22Rv1 (cell line): ENCODE data around the gene TLR3.
A peak's percentile ranks its signal among the peaks of the same experiment; 100 is the strongest.

Experiments
- H3K27ac ChIP-seq: fragments of 450-650 bp; 2 replicates; pipeline ENCODE4 v1.5.1; 2017
- ZFX ChIP-seq: fragments of 450-650 bp; IDR thresholded peaks from 2 replicates; pipeline ENCODE4 v1.6.1; 2017; ENCODE audit warnings: antibody characterized with exemption, borderline replicate concordance
- TF ChIP-seq, protein P1 (sequence below): fragments of 450-650 bp; IDR thresholded peaks from 2 replicates; pipeline ENCODE4 v1.5.1; 2017; ENCODE audit warnings: mild to moderate bottlenecking

The TLR3 gene

DNA sequence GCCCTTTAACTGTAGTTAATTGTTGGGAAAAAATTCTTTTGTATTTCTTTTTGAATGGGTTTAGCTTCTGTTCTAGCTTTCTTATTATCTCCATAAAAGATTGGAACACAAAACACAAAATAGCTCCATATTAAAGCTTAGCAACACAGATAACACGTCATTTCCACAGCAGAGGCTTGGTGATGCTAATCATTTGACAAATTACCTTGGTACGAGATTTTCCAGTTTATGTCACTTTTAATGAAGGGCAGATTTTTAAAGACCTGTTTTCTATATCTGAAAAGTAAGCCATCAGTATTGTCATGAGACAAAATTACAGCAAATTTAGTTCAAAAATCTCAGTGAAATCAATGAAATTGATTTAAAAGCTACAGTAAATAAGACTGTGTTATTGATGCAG lies 63.0 kb downstream of the TLR3 start:
- no peak overlapping the region for H3K27ac ChIP-seq
- TF ChIP-seq ZFX, result no peak
- TF ChIP-seq, protein P1, sequence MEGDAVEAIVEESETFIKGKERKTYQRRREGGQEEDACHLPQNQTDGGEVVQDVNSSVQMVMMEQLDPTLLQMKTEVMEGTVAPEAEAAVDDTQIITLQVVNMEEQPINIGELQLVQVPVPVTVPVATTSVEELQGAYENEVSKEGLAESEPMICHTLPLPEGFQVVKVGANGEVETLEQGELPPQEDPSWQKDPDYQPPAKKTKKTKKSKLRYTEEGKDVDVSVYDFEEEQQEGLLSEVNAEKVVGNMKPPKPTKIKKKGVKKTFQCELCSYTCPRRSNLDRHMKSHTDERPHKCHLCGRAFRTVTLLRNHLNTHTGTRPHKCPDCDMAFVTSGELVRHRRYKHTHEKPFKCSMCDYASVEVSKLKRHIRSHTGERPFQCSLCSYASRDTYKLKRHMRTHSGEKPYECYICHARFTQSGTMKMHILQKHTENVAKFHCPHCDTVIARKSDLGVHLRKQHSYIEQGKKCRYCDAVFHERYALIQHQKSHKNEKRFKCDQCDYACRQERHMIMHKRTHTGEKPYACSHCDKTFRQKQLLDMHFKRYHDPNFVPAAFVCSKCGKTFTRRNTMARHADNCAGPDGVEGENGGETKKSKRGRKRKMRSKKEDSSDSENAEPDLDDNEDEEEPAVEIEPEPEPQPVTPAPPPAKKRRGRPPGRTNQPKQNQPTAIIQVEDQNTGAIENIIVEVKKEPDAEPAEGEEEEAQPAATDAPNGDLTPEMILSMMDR, result no peak

DNA sequence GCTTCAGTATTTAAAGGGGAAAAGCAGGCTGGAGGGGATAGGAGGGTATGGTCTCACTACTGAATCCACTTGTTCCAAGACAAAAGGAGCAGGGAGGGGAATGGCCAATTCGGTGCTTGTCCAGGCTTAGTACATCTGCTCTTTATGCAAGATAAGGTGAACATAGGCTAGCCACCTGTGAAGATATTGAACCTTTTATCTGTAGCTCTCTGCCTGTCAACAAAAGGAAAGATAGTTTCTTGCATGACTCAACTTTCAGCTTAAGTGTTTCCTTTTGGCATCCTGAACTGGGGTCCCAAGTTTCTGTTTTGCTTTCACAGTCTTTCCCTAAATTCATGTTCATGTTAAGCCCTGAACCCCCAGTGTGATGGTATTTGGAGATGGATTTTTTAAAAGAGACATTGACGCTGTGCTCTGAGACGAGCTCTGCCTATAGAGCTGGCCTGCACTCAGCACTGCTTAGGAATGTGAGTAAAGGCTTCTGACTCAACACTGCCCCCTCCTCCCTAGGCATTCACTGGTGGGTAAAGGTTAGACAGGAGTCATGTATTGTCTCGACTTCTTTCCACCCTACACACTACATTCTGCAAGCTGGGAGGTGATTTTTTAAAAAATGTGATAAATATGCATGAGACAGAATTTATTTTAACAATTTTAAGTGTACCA lies 63.8 kb downstream of the TLR3 start:
- no peak for TF ChIP-seq ZFX
- TF ChIP-seq, protein P1, result peak; percentile 50
- H3K27ac ChIP-seq, result no peak overlapping the region

DNA sequence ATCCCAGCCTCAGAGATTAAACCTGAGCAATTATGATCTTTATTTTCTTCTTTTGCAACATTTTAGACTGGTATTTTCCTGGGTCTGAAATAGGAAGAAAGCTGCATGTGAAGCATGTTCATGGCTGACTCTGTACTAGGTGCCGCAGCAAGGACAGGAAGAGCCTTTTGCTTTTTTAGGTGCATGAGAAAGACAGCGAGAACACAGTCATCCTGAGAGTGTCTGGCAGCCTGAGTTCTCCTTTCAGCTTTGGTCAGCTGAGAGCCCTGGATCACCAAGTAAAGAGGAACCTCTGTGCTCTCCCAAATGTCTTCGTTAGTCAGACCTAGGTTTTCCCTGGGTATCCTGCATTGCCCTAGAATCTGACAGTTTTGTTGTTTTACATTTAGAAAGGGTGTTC lies 65.3 kb downstream of the TLR3 start:
- H3K27ac ChIP-seq, result no peak overlapping the region

DNA sequence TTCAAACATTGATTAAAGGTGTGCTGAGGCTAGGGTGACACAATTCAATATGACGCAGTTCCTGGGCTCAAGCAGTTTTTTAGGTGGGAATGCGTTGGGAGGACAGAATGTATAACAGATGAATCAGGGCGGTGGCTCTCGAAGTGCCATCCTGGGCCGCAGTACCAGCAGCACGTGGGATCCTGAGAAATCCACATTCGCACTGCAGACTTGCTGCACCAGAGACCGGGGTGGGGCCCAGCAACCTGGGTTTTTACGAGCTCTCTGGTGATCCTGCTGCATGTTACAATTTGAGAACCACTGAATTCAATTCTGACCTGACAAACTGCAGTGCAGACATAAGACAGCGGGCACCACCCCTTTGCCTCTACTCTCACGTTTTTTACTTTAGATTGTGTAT lies 65.9 kb downstream of the TLR3 start:
- no peak overlapping the region for H3K27ac ChIP-seq
- TF ChIP-seq, protein P1, result no peak
- TF ChIP-seq ZFX, result no peak

More for the DNA sequence above, 65.3 kb downstream of the TLR3 start:
- no peak for TF ChIP-seq ZFX
- TF ChIP-seq, protein P1, result no peak

DNA sequence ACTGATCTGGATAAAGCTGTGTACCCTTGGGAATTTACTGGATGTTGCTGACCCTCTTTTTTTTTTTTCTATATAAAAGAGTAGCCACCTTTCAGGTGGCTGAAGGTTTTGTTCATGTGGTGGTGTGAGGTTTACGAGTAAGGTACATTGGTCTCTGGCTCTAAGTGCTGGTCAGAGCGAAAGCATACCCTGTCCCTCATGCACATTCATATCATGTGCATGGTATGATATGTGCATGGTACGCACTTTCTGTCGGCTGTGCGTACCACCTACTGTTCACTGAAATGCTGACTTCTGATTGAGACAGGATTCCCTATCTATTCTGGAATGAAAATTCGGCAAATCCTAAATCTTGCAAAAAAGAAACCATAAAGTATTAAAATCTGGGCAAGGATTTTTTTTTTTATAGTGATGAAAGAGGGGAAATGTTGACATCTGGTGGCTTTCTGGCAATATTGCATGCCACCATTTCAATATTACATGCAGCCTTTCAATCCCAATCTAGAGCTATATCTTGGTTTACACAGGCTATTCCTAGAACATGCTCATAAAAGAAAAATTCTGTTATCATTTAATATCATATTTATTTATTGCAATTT lies 68.3 kb downstream of the TLR3 start:
- TF ChIP-seq ZFX, result no peak
- TF ChIP-seq, protein P1, result peak; percentile 79
- no peak overlapping the region for H3K27ac ChIP-seq
